ENCODE results near the gene MEF2C.

DNA sequence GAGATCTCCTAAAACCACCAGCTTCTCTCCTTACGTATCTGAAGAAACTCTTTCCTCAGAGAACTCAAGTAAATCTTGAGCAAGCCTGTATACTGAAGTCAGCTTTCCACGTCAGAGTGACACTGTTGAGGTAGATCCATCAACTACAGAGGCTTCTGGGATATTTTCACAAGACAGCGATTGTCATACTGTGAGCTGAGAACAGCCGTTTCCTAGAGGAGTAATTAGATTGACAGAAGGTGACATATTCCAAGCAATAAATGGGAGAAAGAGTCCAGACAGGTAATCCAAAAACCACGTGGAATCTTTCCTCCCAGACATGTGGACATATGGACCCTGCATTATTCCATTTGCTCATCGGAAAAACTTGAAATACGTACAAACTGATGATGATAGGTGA lies 117.2 kb downstream of the MEF2C start:
- TF ChIP-seq TCF7L2 (IDR thresholded peaks at IDR 0.05; ENCODE audit: borderline replicate concordance, extremely low read depth, insufficient read depth, insufficient read length) (no peak), POLR2AphosphoS5 (IDR thresholded peaks at IDR 0.05; ENCODE audit: low read depth, low read length) (no peak), POLR2A (IDR thresholded peaks at IDR 0.05; ENCODE audit: borderline replicate concordance, extremely low read depth, insufficient read depth, insufficient read length) (no peak), EZH2 (IDR thresholded peaks at IDR 0.05) (no peak), REST (IDR thresholded peaks at IDR 0.05; ENCODE audit: low read depth) (no peak), SIN3A (IDR thresholded peaks at IDR 0.05; ENCODE audit: low read depth) (no peak), RAD21 (IDR thresholded peaks at IDR 0.05; ENCODE audit: low read depth) (no peak), ZFX (IDR thresholded peaks at IDR 0.05) (no peak)
- TF ChIP-seq, protein P1, sequence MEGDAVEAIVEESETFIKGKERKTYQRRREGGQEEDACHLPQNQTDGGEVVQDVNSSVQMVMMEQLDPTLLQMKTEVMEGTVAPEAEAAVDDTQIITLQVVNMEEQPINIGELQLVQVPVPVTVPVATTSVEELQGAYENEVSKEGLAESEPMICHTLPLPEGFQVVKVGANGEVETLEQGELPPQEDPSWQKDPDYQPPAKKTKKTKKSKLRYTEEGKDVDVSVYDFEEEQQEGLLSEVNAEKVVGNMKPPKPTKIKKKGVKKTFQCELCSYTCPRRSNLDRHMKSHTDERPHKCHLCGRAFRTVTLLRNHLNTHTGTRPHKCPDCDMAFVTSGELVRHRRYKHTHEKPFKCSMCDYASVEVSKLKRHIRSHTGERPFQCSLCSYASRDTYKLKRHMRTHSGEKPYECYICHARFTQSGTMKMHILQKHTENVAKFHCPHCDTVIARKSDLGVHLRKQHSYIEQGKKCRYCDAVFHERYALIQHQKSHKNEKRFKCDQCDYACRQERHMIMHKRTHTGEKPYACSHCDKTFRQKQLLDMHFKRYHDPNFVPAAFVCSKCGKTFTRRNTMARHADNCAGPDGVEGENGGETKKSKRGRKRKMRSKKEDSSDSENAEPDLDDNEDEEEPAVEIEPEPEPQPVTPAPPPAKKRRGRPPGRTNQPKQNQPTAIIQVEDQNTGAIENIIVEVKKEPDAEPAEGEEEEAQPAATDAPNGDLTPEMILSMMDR (IDR thresholded peaks at IDR 0.05 in 2 of 3, conservative IDR thresholded peaks at IDR 0.05 in 1 of 3; ENCODE audit: borderline replicate concordance in 1 of 3, insufficient read depth in 1 of 3, low read depth in 2 of 3, low read length in 2 of 3) = no peak
- TF ChIP-seq, protein P2, sequence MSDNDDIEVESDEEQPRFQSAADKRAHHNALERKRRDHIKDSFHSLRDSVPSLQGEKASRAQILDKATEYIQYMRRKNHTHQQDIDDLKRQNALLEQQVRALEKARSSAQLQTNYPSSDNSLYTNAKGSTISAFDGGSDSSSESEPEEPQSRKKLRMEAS (IDR thresholded peaks at IDR 0.05) = no peak
